ENCODE measurements around the gene CFC1B.
"Not testable (repeated sequence)": the region's sequence is repeated elsewhere in the genome, so short reads cannot be mapped to it uniquely, and the experiment has no call there.

GRCh38 chr2:130536654-130537053 is 15.6 kb downstream of the CFC1B start:
- TF ChIP-seq, protein P1, sequence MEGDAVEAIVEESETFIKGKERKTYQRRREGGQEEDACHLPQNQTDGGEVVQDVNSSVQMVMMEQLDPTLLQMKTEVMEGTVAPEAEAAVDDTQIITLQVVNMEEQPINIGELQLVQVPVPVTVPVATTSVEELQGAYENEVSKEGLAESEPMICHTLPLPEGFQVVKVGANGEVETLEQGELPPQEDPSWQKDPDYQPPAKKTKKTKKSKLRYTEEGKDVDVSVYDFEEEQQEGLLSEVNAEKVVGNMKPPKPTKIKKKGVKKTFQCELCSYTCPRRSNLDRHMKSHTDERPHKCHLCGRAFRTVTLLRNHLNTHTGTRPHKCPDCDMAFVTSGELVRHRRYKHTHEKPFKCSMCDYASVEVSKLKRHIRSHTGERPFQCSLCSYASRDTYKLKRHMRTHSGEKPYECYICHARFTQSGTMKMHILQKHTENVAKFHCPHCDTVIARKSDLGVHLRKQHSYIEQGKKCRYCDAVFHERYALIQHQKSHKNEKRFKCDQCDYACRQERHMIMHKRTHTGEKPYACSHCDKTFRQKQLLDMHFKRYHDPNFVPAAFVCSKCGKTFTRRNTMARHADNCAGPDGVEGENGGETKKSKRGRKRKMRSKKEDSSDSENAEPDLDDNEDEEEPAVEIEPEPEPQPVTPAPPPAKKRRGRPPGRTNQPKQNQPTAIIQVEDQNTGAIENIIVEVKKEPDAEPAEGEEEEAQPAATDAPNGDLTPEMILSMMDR (IDR thresholded peaks at IDR 0.05; ENCODE audit: borderline replicate concordance, extremely low read depth, low read length, poor library complexity, severe bottlenecking) = not testable (repeated sequence)
- not testable (repeated sequence) for TF ChIP-seq EZH2 (IDR thresholded peaks at IDR 0.05; ENCODE audit: borderline replicate concordance, low read depth, low read length, severe bottlenecking)
